ENCODE results near the gene SRGAP1. TPM values are rescaled to one million over a fixed set of nuclear protein-coding genes. Genes with fewer than 3 reads are reported as not detected.

The SRGAP1 gene
- total and polyA plus RNA-seq, 2 of the 8 experiments (the other 6 are each of a cell fraction or from before 2014, with no cell fraction given), result 3.2 to 7.3 TPM

- no peak for TF ChIP-seq KDM1A (IDR thresholded peaks at IDR 0.05; ENCODE audit: borderline replicate concordance, low read length)
- no peak for TF ChIP-seq EP300 (IDR thresholded peaks at IDR 0.05; ENCODE audit: borderline replicate concordance in 1 of 2, low read depth in 2 of 2, low read length in 2 of 2)
These were observed 33.2 kb upstream of the SRGAP1 start (continued) for GRCh38 chr12:63811334-63811733.
